ENCODE data around the gene NBPF8.
"Not testable (repeated sequence)": the region's sequence is repeated elsewhere in the genome, so short reads cannot be mapped to it uniquely, and the experiment has no call there.

- TF ChIP-seq CTCF (IDR thresholded peaks at IDR 0.05; ENCODE audit: low read depth, low read length, poor library complexity, severe bottlenecking); EZH2phosphoT487 (IDR thresholded peaks at IDR 0.05; ENCODE audit: borderline replicate concordance, low read length): not testable (repeated sequence)
These were observed 26.2 kb upstream of the NBPF8 start for GRCh38 chr1:120388597-120389126.

All from DOHH2 (cell line).